GM18511 (cell line): ENCODE data around the gene TFCP2.

Experiments used
- ATAC-seq: cut with Tn5 transposase; IDR thresholded peaks from one replicate; pipeline ENCODE4 v1.9.1; 2021; ENCODE audit warnings: mild to moderate bottlenecking, moderate library complexity; ENCODE audit not compliant: unreplicated experiment

The TFCP2 gene

DNA sequence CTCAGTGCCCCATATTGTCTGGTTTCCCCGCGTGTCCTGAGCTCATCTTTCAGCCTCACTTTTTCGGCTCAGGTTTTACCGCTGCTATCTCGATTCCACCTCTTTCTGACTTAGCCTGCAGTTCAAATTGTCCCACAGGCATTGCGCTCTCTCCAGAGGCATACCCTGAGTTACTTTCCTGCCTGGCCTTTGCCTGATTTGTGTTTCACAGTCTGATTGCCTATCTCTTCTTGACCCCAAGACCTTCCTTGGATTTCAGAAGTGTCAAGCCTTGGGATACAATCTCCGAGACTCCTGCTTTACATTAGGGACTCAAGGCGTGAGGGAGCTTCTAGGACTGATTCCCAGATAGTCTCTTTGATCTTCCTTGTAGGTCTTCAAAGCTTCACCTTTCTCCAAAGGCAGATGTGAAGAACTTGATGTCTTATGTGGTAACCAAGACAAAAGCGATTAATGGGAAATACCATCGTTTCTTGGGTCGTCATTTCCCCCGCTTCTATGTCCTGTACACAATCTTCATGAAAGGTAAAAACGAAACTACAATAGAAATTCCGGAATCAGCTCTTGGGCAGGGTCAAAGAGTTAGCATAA lies 124.2 kb downstream of the TFCP2 start:
- no peak for ATAC-seq

DNA sequence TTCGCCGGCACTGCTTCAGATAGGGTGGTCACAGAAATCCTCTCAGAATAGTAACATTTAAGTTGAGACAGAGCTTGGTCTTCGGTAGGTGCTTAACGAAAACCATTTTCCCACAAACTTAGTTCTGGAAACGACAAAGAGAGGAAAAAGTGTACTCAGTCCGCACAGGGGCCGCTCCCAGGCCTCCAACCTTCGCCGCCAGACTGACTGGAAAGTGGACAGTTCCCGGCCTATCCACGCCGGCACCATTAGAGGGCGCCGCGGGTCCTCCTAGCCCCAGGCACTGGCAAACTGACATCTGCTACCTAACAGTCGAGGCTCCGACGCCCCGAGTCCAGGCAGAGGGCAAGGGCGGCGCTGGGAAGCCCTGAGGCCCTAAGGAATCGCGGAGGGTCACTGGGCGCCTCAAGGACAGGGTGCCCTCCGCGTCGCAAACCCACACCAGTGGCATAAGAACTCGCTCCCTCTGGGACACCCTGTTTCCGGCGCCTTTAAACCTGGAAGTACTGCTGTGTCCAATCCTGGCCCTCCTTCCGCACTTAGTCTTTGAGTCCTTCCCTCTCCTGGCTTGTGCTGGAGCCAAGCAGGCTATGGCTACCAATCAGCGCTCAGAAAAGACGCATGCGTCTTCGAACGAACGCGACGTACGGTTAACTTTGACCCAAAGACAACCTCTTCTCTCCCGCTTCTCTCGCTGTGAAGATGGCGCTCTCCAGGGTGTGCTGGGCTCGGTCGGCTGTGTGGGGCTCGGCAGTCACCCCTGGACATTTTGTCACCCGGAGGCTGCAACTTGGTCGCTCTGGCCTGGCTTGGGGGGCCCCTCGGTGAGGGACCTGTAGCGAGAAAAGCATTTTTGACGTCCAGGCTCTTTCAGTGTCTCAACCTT lies 125.0 kb downstream of the TFCP2 start, which contains the start of gene LETMD1:
Gene LETMD1, plus strand, starts transcription at position 673 of the 886 bp plus-strand sequence. Its CDS starts 30 bp downstream, at position 703.
- peak; percentile 98 for ATAC-seq
